GM21529 (cell line): ENCODE results near the gene AFMID.
"Not testable (repeated sequence)": the region's sequence is repeated elsewhere in the genome, so short reads cannot be mapped to it uniquely, and the experiment has no call there.

Experiments
- ATAC-seq: cut with Tn5 transposase; IDR thresholded peaks from one replicate; pipeline ENCODE4 v1.9.1; 2021; ENCODE audit not compliant: unreplicated experiment

The AFMID gene

DNA sequence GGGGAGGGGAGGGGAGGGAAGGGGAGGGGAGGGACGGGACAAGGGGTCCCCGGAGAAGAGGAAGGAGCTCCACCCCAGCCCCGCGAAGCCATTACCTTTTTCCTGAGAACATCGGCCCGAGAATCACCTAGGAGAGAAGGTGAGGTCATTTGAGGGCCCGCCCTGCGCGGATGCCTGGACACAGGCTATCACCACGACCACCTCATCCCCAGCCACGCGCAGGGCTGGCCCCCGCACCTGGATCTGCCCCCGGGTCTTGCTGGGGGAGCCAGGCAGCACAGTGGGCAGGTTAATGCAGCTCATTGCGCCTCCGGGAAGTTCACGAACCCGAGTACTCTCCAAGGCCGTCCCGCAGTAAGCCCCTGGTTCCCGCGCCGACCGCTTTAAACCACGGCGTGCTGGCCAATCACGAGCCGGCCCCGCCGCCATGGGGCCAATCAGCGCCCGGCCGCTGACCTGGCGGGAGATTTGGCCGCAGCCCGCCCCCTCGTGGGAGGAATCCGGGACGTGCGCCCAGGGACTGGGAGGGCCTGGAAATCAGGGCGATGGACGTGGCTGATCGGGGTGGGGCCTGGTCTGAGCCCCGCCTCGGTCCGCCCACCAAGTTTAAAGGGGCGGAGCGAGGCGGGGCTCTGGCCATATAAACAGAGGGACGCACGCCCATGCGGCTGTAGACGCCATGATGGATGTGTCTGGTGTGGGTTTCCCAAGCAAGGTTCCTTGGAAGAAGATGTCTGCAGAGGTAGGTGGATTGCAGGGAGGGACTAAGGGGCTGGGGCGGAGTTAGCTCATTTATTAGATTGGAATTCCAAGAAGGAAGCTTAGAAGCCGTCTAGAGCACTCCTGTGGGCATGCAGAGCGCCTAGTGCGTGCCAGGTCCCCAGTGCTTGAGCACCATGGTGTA, at the start of gene AFMID, which contains the start of gene TK1:
Gene AFMID (plus strand): TSS at position 671 of the 904 bp plus-strand sequence. CDS start 9 bp downstream, at position 680.
Gene TK1 (minus strand): TSS at position 361 of the 904 bp plus-strand sequence. CDS start 58 bp downstream, at position 303.
- ATAC-seq: peak; percentile 86

DNA sequence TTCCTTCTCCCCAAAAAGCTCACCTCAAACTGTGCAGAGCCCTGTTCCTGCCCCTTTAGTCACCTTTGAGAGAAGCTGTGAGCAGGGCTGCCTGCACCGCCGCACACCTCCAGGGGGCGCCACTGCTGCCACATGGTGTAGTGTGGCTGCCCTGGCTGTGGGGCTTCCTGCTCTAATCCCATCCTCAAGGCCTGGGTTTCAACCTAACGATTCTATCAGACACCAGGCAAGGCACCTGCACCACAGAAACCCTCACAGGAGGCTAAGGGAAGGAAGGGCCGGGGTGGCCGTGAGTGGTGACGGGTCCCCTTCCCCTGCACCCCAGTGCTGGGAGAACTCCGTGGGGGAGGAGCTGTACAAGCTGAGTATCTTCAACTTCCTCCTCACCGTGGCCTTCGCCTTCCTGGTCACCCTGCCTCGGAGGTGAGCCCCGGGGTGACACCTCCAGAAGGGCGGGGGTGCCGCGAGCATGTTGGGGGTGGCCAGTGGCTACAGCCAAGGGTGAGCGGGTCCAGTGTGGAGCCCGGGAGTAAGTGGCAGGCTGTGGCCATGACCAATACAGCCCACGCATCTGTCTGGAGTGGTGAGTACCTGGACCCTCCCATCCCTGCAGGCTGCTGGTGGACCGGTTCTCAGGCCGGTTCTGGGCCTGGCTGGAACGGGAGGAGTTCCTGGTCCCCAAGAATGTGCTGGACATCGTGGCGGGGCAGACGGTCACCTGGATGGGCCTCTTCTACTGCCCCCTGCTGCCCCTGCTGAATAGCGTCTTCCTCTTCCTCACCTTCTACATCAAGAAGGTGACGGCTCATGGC, 49.6 kb upstream of the AFMID start:
- no peak for ATAC-seq

DNA sequence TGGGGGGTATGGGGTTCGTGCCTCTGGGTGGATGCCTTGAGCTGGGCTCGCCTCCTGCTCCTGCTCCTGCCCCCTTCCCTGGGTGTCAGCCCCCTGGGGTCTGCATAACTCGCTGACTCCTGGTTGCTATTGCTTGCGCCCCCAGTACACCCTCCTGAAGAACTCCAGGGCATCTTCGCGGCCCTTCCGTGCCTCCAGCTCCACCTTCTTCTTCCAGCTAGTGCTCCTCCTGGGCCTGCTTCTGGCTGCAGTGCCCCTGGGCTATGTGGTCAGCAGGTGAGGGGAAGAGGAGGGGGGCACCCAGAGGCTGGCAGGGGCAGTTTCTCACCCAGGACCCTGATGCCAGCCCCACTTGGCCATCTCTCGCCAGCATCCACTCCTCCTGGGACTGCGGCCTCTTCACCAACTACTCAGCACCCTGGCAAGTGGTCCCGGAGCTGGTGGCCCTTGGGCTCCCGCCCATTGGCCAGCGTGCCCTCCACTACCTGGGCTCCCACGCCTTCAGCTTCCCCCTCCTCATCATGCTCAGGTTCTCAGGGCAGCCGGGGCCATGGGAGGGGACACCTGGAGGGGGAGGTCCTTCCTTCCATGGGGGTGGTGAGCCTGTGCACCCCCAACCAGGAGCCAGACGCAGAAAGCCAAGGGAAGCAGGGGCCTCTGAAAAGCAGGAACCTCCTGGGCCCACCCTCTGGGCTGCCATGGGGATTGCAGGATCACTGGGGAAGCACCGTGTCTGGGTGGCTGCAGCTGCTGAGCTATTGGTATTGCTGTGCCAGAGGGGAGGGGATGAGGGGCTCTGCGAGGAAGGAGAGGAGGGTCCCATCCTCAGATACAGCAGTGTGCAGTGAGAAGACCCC, 48.7 kb upstream of the AFMID start:
- ATAC-seq: no peak

DNA sequence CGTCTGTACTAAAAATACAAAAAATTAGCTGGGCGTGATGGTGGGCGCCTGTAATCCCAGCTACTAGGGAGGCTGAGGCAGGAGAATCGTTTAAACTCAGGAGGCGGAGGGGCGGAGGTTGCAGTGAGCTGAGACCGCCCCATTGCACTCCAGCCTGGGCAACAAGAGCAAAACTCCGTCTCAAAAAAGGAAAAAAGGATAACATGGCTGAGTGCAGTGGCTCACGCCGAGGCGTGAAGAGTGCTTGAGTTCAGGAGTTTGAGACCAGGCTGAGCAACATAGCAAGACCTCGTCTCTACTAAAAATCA, 47.3 kb upstream of the AFMID start:
- not testable (repeated sequence) for ATAC-seq

GRCh38 chr17:78140169-78141051, 46.8 kb upstream of the AFMID start:
- peak; percentile 76 for ATAC-seq

DNA sequence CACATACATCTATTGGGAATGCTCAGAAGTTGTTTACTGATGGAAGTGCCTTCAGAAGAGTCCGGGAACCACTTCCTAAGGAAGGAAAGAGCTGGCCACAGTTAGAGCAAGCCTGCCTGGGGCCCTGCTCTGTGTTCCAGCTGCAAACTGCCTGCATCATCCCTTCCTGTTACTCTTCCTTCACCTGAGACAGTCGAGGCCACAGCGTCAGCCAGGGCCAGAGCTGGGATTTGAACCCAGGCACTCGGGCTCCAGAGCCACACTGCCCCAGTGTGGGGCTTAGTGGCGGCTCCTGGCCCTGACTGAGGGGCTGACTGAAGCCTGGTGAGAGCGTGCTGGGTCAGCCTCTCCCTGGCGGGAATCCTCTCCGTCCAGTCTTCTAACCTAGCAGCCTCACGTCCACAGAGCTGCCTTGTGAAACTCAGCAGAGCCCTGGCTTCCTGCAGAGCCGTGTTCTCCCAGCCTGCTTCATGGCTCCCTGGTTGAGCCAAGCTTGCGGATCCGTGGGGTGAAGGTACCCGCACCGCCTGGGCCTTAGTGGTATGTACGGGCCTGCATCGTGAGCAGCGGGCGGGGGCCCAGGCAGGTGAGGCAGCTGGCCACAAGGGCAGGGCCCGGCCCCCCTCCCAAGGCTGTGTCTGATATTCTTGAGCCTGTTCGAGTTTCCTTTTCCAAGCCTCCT, 45.6 kb upstream of the AFMID start:
- no peak for ATAC-seq

- no peak for ATAC-seq
These were observed 44.9 kb upstream of the AFMID start for GRCh38 chr17:78142119-78142861.

DNA sequence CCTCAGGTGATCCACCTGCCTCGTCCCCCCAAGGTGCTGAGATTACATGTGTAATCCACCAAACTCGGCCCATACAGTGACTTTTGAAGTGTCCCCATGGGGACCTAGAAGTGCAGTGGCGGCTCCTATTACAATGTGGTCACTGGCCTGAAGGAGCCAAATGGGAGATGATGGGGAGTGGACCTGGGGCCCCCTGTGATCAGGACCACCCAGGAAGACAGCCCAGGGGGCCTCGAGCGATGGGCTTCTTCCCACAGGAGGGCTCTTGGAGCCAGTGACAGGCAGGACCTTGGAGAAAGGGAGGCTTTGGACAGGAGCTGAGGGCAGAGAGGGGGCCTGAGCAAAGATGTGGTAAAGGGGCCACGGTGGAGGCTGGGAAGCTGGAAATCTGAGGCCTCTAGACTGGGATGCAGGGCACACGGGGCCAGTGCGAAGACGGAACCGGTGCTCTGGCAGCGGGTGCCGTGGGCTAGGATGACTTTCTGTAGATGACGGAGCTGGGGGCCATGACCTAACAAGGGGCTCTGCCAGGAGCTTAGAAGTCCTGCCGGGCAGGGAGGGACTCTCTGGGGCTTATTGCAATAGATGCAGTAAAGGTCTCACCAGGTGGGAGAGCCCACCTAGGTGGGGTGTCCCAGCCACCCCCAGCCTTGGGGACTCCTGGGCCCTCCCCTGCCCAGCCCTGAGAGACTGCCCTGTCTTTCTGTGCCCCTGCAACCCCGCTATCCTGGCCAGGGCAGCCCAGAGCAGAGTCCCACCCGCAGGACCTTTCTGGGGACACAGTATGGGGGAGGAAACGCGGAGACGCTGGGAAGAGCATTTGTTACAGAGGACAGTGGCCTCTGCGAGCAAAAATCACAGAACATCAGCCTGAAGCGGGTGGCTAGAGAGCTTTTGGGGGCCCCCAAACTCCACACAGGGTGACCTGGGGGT, 43.7 kb upstream of the AFMID start:
- no peak for ATAC-seq

GRCh38 chr17:78144147-78144719, 42.9 kb upstream of the AFMID start:
- no peak for ATAC-seq

DNA sequence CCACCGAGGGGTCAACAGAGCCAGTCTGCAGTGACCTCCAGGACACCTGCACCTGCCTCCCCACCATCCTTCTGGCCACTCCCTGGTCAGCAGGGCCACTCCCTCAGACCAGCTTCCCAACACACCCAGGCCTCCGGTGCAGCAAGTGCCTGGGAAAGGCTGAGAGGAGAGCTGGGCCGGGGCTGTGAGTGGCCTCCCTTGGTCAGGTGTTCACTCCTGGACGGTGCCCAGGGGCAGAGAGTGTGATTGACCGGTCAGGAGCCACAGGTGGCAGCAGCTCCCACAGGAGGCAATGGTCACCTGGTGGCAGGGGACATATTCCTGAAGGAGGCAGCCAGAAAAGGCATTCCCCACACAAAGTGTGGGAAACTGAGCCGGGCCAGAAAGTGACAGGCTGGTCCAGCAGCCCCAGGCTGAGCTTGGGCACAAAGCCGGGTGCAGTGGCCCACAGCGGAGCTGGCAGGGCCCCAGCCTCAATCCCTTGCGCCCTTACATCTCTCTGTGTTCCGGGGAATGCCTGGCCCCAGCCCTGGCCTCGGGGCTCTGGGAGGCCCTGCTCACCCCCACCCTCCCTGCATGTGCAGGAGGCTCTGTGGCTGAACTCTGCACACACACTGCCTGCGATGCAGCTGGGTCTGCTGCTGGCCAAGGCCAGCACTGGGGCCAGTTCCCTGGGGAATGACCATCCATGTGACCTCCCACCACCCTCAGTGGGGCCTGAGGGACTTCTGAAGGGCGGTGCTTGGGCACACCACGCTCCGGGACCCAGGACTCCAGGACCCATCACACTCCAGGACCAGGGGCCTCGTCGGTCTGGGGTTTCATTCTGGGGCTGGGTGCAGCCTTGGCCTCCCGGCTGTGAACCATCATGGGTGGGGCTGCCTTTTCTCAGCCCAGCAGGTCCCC, 42.2 kb upstream of the AFMID start:
- ATAC-seq: no peak

DNA sequence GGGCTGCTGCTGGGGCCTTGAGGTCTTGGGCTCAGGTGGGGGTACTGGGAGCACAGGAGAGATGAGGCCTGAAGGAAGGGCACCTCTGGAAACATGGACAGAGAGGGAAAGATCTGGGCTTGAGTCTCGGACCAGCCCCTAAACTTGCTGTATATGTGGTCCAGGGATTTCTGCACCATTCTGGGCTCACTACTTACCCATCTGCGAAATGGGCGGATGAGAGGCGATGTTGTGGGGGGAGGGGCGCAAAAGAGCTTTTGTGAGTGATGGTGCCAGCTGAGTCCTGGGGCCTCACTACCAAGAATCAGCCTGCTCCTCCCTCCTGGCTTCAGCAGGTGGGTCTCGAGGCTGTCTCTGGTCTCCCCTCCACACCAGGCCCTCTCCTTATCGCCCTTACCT, 40.7 kb upstream of the AFMID start:
- no peak for ATAC-seq

GRCh38 chr17:78146881-78147280, 40.3 kb upstream of the AFMID start:
- ATAC-seq: no peak

DNA sequence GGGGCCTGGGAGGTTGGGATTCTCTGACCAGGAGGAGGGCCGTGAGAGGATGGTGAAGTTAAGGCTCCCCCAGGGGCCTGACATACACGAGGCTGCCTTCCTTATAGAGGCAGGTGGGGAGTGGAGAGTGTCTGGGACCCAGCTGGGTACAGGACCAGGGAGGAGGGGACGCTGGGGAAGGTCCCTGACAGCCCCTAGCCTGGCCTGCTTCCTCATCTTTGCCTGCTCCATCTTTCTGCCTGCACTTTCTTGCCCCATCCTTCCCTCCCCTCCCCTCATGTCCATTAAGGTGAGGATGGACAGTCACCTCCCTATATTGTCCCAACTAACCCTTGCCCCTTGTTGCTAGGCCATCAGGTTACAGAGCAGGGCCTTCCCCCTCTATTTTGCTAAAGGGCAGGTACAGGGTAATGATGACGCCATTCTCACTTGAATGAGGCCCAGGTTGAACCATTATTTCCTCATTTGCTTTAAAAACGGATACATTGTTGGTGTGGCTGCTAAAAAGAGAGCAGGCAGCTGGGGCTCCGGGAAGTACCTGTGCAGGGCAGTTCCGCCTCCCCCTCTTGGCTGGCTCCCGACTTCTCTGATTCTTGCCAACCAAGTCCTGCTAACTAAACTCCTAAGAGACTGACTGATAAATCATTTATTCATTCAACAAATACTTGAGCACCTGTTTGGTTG, 39.7 kb upstream of the AFMID start:
- no peak for ATAC-seq

DNA sequence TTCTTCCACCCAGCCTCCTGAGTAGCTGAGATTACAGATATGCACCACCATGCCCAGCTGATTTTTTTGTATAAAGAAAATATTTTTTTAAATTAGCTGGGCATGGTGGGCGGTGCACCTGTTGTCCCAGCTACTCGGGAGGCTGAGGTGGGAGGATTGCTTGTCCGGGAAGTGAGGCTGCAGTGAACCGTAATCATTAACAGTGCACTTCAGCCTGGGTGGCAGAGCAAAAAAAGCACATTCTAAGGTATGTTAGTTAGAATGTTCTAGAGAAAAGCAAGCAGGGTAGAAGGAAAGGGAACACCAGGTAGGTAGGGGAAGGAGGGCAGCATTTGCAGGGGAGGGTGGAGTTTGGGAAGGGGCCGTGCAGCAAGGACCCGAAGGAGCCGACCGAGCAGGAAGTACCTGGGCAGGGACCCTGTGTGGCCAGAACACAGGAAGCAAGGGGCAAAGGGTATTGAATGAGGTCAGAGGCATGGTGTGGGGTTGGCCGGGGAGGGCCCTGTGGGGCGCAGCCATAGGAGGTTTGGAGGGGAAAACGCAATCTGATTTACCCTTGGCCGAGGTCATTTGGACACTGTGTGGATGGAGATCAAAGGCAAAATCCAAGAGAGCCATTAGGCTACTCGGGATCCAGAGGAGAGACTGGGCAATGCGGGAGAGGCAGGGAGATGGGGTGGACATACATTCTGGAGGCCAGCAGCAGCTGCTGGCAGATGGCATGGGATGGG, 38.7 kb upstream of the AFMID start:
- no peak for ATAC-seq

DNA sequence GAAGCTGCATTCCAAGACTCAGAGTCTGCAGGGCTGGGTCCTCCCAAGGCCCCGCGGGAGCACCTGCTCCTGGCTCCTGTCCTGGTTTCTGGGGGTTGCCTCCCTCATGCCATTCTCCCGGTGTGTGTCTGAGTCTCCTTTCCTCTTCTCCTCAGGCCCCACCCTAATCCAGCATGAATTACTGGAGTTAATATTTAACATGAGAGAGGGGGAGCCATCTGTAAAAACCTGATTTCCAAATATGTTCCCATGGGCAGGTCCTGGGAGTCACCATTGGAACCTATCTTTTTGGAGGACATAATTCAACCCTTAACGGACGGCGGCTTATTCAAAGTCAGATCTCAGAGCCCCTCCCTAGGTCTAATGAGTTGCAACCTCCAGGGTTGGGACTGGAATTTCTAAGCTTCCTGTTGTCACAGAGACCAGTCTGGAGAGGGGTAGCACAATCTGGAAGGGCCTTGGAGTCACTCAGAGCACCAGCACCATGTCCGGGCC, 35.6 kb upstream of the AFMID start:
- no peak for ATAC-seq
